CD14-positive monocyte (primary cell): ENCODE measurements around the gene ZNF821. TPM values are rescaled to one million over a fixed set of nuclear protein-coding genes. Genes with fewer than 3 reads are reported as not detected.
A peak's percentile ranks its signal among the peaks of the same experiment; 100 is the strongest.

ENCODE experiments used
- DNase-seq, 3 donors: peaks; one replicate each; pipeline ENCODE4 v3.0.0-alpha.2; 2011 to 2022
- H2AFZ ChIP-seq: 2 replicates; pipeline ENCODE4 v1.6.0; 2012; ENCODE audit warnings: mild to moderate bottlenecking, low read depth, low read length, inconsistent platforms; ENCODE audit not compliant: insufficient read depth, poor library complexity, severe bottlenecking
- H3K27ac ChIP-seq, 2 donors: 1 replicate in 1 of 2; 2 replicates in 1 of 2; pipeline ENCODE4 v1.5.1; 2012 to 2013; ENCODE audit warnings: low read length in 2 of 2, control low read depth in 1 of 2, inconsistent platforms in 1 of 2, low read depth in 1 of 2, mild to moderate bottlenecking in 1 of 2
- H3K27me3 ChIP-seq, 2 donors: one replicate each; pipeline versions ENCODE4 v1.6.0 to v1.6.1; 2011 to 2013; ENCODE audit warnings: low read length in 2 of 2; ENCODE audit not compliant: control insufficient read depth in 2 of 2, insufficient read depth in 2 of 2
- H3K36me3 ChIP-seq, 2 donors: replicated peaks in 1 of 2; 1 replicate in 1 of 2; 2 replicates in 1 of 2; pipeline versions ENCODE4 v1.5.1 to v1.6.1; 2012 to 2013; ENCODE audit warnings: low read length in 2 of 2, control low read depth in 1 of 2, inconsistent platforms in 1 of 2, mild to moderate bottlenecking in 1 of 2; ENCODE audit not compliant: insufficient read depth in 2 of 2, control insufficient read depth in 1 of 2
- H3K4me1 ChIP-seq, 2 donors: 1 replicate in 1 of 2; 2 replicates in 1 of 2; pipeline versions ENCODE4 v1.5.1 to v1.6.1; 2012 to 2013; ENCODE audit warnings: low read length in 2 of 2, control low read depth in 1 of 2, inconsistent platforms in 1 of 2, mild to moderate bottlenecking in 1 of 2, moderate library complexity in 1 of 2; ENCODE audit not compliant: insufficient read depth in 2 of 2, control insufficient read depth in 1 of 2
- H3K4me2 ChIP-seq: replicated peaks from 2 replicates; pipeline ENCODE3; 2012; ENCODE audit warnings: low read length, moderate library complexity, mild to moderate bottlenecking; ENCODE audit not compliant: poor library complexity, severe bottlenecking; ENCODE audit errors: extremely low read depth
- H3K4me3 ChIP-seq, 3 experiments: fragments of 200-600 bp in 1 of 3; sonication (generic) in 1 of 3; replicated peaks in 1 of 3; 1 replicate in 2 of 3; 2 replicates in 1 of 3; pipeline ENCODE4 v1.5.1; 2011 to 2013; ENCODE audit warnings: low read length in 3 of 3, mild to moderate bottlenecking in 3 of 3, control low read depth in 2 of 3, low read depth in 2 of 3, inconsistent platforms in 1 of 3, moderate library complexity in 1 of 3
- H3K79me2 ChIP-seq: 2 replicates; pipeline ENCODE4 v1.6.0; 2012; ENCODE audit warnings: mild to moderate bottlenecking, control low read depth, inconsistent platforms, low read length, moderate library complexity; ENCODE audit not compliant: insufficient read depth
- H3K9ac ChIP-seq: 2 replicates; pipeline ENCODE4 v1.6.0; 2017; ENCODE audit warnings: low read length, mild to moderate bottlenecking; ENCODE audit not compliant: insufficient read depth, poor library complexity, severe bottlenecking
- H3K9me3 ChIP-seq, 2 donors: replicated peaks in 1 of 2; 1 replicate in 1 of 2; 2 replicates in 1 of 2; pipeline versions ENCODE4 v1.5.1 to v1.6.1; 2012 to 2013; ENCODE audit warnings: low read length in 2 of 2, control low read depth in 1 of 2; ENCODE audit not compliant: control insufficient read depth in 1 of 2, insufficient read depth in 1 of 2
- H4K20me1 ChIP-seq: 2 replicates; pipeline ENCODE4 v1.6.0; 2012; ENCODE audit warnings: mild to moderate bottlenecking, low read length, control low read depth, moderate library complexity; ENCODE audit not compliant: insufficient read depth
- H3K27ac Mint-ChIP-seq, 7 donors: one replicate each; pipeline ENCODE4 v1.8.0; 2020; ENCODE audit warnings: mild to moderate bottlenecking in 7 of 7, mixed read lengths in 7 of 7, moderate library complexity in 6 of 7, inconsistent platforms in 2 of 7
- H3K27me3 Mint-ChIP-seq, 3 donors: one replicate each; pipeline ENCODE4 v1.8.0; 2021 to 2022; ENCODE audit warnings: low read depth in 3 of 3, mild to moderate bottlenecking in 3 of 3, mixed read lengths in 3 of 3, moderate library complexity in 3 of 3, inconsistent platforms in 1 of 3
- H3K36me3 Mint-ChIP-seq, 2 donors: one replicate each; pipeline ENCODE4 v1.8.0; 2020; ENCODE audit warnings: mixed read lengths in 2 of 2, inconsistent platforms in 1 of 2, mild to moderate bottlenecking in 1 of 2
- H3K4me1 Mint-ChIP-seq: one replicate; pipeline ENCODE4 v1.8.0; 2020; ENCODE audit warnings: mild to moderate bottlenecking, mixed read lengths
- H3K4me3 Mint-ChIP-seq, 2 donors: one replicate each; pipeline ENCODE4 v1.8.0; 2020; ENCODE audit warnings: mild to moderate bottlenecking in 2 of 2, mixed read lengths in 2 of 2, moderate library complexity in 1 of 2
- H3K9me3 Mint-ChIP-seq, 7 donors: one replicate each; pipeline ENCODE4 v1.8.0; 2020 to 2022; ENCODE audit warnings: mixed read lengths in 7 of 7, mild to moderate bottlenecking in 6 of 7, moderate library complexity in 6 of 7, inconsistent platforms in 2 of 7
- WGBS: methylation state at CpG from one replicate; pipeline ENCODE4 v1.1.5; 2013; ENCODE audit warnings: missing lambda C conversion rate; ENCODE audit not compliant: insufficient coverage; 5-methylcytosine and 5-hydroxymethylcytosine counted together
- intact Hi-C, 2 donors: fragments of 100-400 bp; cut with micrococcal nuclease; formaldehyde crosslinking; loops; one replicate each; pipeline versions ENCODE4 v1.15.0 to v1.15.1; 2023
- polyA plus RNA-seq, 3 donors: library from polyadenylated mRNA; depleted of rRNA in 1 of 3; unstranded in 2 of 3; stranded (reverse) in 1 of 3; fragments of 300-500 nt in 2 of 3; fragments of >200 nt in 1 of 3; fragmentation: Illumina TruSeq in 2 of 3; gene quantifications; 1 replicate in 2 of 3; 2 replicates in 1 of 3; pipeline ENCODE4 v1.2.3, GENCODE V29; 2012 to 2021
- TF ChIP-seq, protein P1 (sequence below): fragments of 200-600 bp; IDR thresholded peaks from one replicate; pipeline ENCODE4 v1.8.0; 2022; ENCODE audit warnings: antibody characterized with exemption, mild to moderate bottlenecking

ZNF821 gene
- polyA plus RNA-seq, 3 donors: 3.1 to 5.4 (median 4.9) TPM

DNA sequence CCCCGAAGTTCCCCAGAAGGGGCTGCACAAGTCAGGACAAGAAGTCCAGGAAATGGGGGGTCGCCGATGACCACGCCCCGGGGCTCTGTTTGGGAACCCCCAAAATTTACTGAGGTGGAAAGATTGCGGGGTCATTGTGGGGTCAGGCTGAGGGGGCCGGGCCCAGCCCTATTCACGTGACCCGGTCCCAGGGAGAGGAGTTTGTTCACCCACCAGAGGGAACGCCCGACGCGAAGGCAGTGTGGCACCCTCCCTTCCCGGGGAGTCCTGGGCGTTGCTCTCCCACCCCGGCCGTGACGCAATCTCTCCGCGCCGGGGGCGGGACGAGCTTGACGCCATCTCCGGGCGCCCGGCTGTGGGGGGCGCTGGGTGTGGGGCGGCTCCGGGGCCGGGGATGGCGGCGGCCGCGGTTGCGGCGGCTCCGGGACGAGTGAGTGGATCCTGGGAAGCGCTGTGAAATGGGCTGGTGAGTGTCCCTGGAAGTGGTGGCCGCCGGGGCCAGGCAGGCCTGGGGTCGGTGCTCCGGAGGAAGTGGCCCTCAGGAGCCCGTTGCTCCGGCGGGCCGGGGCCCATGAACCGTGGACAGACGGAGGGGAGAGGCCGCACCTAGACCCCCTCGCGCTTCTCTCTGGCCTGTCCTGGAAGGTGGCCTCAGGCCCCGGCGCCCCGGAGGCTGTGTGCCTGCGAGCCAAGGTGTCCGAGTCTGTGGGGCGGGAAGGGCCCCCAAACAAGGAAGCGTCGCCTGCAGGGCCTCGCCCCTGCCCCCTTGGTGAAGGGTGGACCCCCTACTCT is 38.1 kb downstream of the ZNF821 start, which contains the start of gene ATXN1L:
TSS of gene ATXN1L (plus strand) at position 338 of the 792 bp plus-strand sequence. CDS start 3,765 bp downstream, outside the sequence.
- Histone ChIP-seq H3K4me1 (peaks cover 13 to 21% of the 10 kb centered on the region in 2 donors), H2AFZ (peak within 1 kb of the TSS; percentile 89), H3K9ac (peak within 1 kb of the TSS; percentile 96), H3K4me2 (peak within 1 kb of the TSS; percentile 99), H3K36me3 (peaks cover 30 to 33% of the 10 kb centered on the region in 2 donors), H4K20me1 (peaks cover under 1% of the 10 kb centered on the region), H3K79me2 (peaks cover 30% of the 10 kb centered on the region), H3K9me3 (no peaks in the 10 kb centered on the region), H3K27ac (peak within 1 kb of the TSS; percentile 55 to 96), H3K4me3 (peak within 1 kb of the TSS; percentile 74 to 98 (median 90)), H3K27me3 (no peaks in the 10 kb centered on the region)
- peaks cover 20% of the 10 kb centered on the region for H3K4me1 Mint-ChIP-seq
- DNase-seq: peak; percentile 85 to 96 (median 95)
- no peaks in the 10 kb centered on the region for H3K9me3 Mint-ChIP-seq
- intact Hi-C loops: loop anchor here (2.0 to 5.0 kb wide), 5 partner anchors 36 to 119 kb away; partner anchors contain the start of genes AP1G1 (in 2 of the 2), IST1 (in 1 of the 2) and ZNF821 (in 1 of the 2)
- under 1% methylated on average over 58 of the region's 62 CpGs for WGBS
- H3K27me3 Mint-ChIP-seq: peaks cover 0 to 4% (median 2%) of the 10 kb centered on the region in 3 donors
- peaks cover 28 to 35% of the 10 kb centered on the region in 2 donors for H3K36me3 Mint-ChIP-seq
- peak within 1 kb of the TSS; percentile 91 to 98 (median 97) for H3K27ac Mint-ChIP-seq
- TF ChIP-seq, protein P1, sequence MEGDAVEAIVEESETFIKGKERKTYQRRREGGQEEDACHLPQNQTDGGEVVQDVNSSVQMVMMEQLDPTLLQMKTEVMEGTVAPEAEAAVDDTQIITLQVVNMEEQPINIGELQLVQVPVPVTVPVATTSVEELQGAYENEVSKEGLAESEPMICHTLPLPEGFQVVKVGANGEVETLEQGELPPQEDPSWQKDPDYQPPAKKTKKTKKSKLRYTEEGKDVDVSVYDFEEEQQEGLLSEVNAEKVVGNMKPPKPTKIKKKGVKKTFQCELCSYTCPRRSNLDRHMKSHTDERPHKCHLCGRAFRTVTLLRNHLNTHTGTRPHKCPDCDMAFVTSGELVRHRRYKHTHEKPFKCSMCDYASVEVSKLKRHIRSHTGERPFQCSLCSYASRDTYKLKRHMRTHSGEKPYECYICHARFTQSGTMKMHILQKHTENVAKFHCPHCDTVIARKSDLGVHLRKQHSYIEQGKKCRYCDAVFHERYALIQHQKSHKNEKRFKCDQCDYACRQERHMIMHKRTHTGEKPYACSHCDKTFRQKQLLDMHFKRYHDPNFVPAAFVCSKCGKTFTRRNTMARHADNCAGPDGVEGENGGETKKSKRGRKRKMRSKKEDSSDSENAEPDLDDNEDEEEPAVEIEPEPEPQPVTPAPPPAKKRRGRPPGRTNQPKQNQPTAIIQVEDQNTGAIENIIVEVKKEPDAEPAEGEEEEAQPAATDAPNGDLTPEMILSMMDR: no peak
- peak within 1 kb of the TSS; percentile 90 to 93 for H3K4me3 Mint-ChIP-seq

DNA sequence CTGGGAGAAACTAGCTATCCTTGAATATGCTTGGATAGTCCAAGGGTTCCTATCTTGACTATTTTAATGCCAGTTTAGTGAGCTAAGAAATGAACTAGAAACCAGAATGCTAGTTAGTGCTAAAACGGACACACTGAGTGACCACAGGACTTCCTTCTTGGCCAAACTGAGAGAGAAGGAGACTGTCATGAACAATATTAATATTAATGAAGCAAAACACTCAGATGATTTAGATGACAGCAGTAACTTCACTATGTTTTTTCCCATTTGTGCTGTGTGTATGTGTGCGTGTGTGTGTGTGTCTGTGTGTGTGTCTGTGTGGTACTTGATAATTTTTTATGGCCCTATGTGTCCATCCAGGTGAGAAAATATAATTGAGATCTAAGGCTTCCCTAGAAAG is 40.4 kb downstream of the ZNF821 start:
- Histone ChIP-seq H3K79me2 (peaks cover 26% of the 10 kb centered on the region), H3K4me1 (peaks cover 13 to 21% of the 10 kb centered on the region in 2 donors)
- 40% methylated on average over 1 of the region's 2 CpGs for WGBS

More for the DNA sequence above, 40.4 kb downstream of the ZNF821 start:
- Histone ChIP-seq H3K4me2 (no peak overlapping the region), H2AFZ (no peak overlapping the region), H3K9ac (no peak overlapping the region), H3K27me3 (no peaks in the 10 kb centered on the region), H3K4me3 (no peak overlapping the region), H3K27ac (no peak overlapping the region), H3K9me3 (no peaks in the 10 kb centered on the region), H3K36me3 (peaks cover 7 to 10% of the 10 kb centered on the region in 2 donors), H4K20me1 (no peaks in the 10 kb centered on the region)
- Mint-ChIP-seq H3K27me3 (peaks cover 2 to 4% (median 3%) of the 10 kb centered on the region in 3 donors), H3K27ac (no peak overlapping the region), H3K9me3 (no peaks in the 10 kb centered on the region), H3K4me1 (peaks cover 20% of the 10 kb centered on the region), H3K36me3 (peaks cover 9 to 12% of the 10 kb centered on the region in 2 donors), H3K4me3 (no peak overlapping the region)
- no peak for DNase-seq
- intact Hi-C loops: no loop called here
- TF ChIP-seq, protein P1: no peak
